Natural killer cell (primary cell): Measurements from ENCODE around the gene CREB5. TPM values are rescaled to one million over a fixed set of nuclear protein-coding genes. Genes with fewer than 3 reads are reported as not detected.

Source experiments
- ATAC-seq, 3 donors: fragments of 150-1000 bp in 2 of 3; fragments of 200-7000 bp in 1 of 3; cut with Tn5 transposase; 1 replicate in 1 of 3; 2 replicates in 2 of 3; pipeline ENCODE4 v1.10.0; 2021; ENCODE audit warnings: mild to moderate bottlenecking in 2 of 3, moderate library complexity in 2 of 3
- DNase-seq, 2 donors: peaks; one replicate each; pipeline versions ENCODE4 v3.0.0 to v3.0.0-alpha.2; 2013 to 2021; ENCODE audit warnings: mixed read lengths in 1 of 2
- H3K27ac ChIP-seq: one replicate; pipeline ENCODE4 v1.5.1; 2013; ENCODE audit warnings: mild to moderate bottlenecking, low read length
- H3K27me3 ChIP-seq: one replicate; pipeline ENCODE4 v1.6.1; 2013; ENCODE audit warnings: low read length; ENCODE audit not compliant: control insufficient read depth, insufficient read depth
- H3K36me3 ChIP-seq: one replicate; pipeline ENCODE4 v1.6.1; 2013; ENCODE audit warnings: low read length; ENCODE audit not compliant: control insufficient read depth, insufficient read depth
- H3K4me1 ChIP-seq: one replicate; pipeline ENCODE4 v1.6.1; 2013; ENCODE audit warnings: low read length; ENCODE audit not compliant: control insufficient read depth, insufficient read depth
- H3K4me3 ChIP-seq: one replicate; pipeline ENCODE4 v1.5.1; 2013; ENCODE audit warnings: low read length
- H3K9me3 ChIP-seq: one replicate; pipeline ENCODE4 v1.6.1; 2013; ENCODE audit warnings: low read length; ENCODE audit not compliant: control insufficient read depth, insufficient read depth
- H3K27ac Mint-ChIP-seq, 2 donors: one replicate each; pipeline ENCODE4 v1.8.0; 2022; ENCODE audit warnings: mild to moderate bottlenecking in 2 of 2, mixed read lengths in 2 of 2, moderate library complexity in 1 of 2
- H3K27me3 Mint-ChIP-seq, 2 donors: one replicate each; pipeline ENCODE4 v1.8.0; 2022; ENCODE audit warnings: low read depth in 2 of 2, mixed read lengths in 2 of 2
- H3K36me3 Mint-ChIP-seq: one replicate; pipeline ENCODE4 v1.8.0; 2022; ENCODE audit warnings: mixed read lengths
- H3K4me1 Mint-ChIP-seq, 2 donors: one replicate each; pipeline ENCODE4 v1.8.0; 2022; ENCODE audit warnings: mixed read lengths in 2 of 2
- H3K4me3 Mint-ChIP-seq: one replicate; pipeline ENCODE4 v1.8.0; 2022; ENCODE audit warnings: mild to moderate bottlenecking, moderate library complexity, mixed read lengths
- H3K9me3 Mint-ChIP-seq, 2 donors: one replicate each; pipeline ENCODE4 v1.8.0; 2022; ENCODE audit warnings: mixed read lengths in 2 of 2
- WGBS: methylation state at CpG from one replicate; pipeline ENCODE4 v1.1.7; 2013; ENCODE audit warnings: missing lambda C conversion rate; ENCODE audit not compliant: insufficient coverage; 5-methylcytosine and 5-hydroxymethylcytosine counted together
- intact Hi-C: fragments of 100-400 bp; cut with micrococcal nuclease; formaldehyde crosslinking; loops from one replicate; pipeline ENCODE4 v1.14.2; 2022
- total RNA-seq, 4 donors: library from RNA; stranded (reverse); fragments of 120-200 nt in 1 of 4; gene quantifications; one replicate each; pipeline versions ENCODE4 v1.2.3 to v1.2.4, GENCODE V29; 2013 to 2022
- TF ChIP-seq, protein P1 (sequence below): fragments of 200-600 bp; IDR thresholded peaks from one replicate; pipeline ENCODE4 v1.8.0; 2022; ENCODE audit warnings: antibody characterized with exemption

The CREB5 gene
- total RNA-seq, 3 donors from 2014 or later (not counting 1 experiment from before 2014, with no cell fraction given) = 0.52 to 7.0 (median 0.89) TPM

- Mint-ChIP-seq H3K27ac (no peak overlapping the region), H3K4me3 (no peak overlapping the region), H3K4me1 (no peaks in the 10 kb centered on the region), H3K36me3 (no peaks in the 10 kb centered on the region), H3K27me3 (peaks cover 33 to 71% of the 10 kb centered on the region in 2 donors), H3K9me3 (no peaks in the 10 kb centered on the region)
- no peaks in the 10 kb centered on the region for H3K4me1 ChIP-seq
- H3K27me3 ChIP-seq = peaks cover 6% of the 10 kb centered on the region
- H3K4me3 ChIP-seq = no peak overlapping the region
- no peaks in the 10 kb centered on the region for H3K36me3 ChIP-seq
- no peak overlapping the region for H3K27ac ChIP-seq
- TF ChIP-seq, protein P1, sequence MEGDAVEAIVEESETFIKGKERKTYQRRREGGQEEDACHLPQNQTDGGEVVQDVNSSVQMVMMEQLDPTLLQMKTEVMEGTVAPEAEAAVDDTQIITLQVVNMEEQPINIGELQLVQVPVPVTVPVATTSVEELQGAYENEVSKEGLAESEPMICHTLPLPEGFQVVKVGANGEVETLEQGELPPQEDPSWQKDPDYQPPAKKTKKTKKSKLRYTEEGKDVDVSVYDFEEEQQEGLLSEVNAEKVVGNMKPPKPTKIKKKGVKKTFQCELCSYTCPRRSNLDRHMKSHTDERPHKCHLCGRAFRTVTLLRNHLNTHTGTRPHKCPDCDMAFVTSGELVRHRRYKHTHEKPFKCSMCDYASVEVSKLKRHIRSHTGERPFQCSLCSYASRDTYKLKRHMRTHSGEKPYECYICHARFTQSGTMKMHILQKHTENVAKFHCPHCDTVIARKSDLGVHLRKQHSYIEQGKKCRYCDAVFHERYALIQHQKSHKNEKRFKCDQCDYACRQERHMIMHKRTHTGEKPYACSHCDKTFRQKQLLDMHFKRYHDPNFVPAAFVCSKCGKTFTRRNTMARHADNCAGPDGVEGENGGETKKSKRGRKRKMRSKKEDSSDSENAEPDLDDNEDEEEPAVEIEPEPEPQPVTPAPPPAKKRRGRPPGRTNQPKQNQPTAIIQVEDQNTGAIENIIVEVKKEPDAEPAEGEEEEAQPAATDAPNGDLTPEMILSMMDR = no peak
- WGBS = 95% methylated on average over 2 of the region's 5 CpGs
- no peaks in the 10 kb centered on the region for H3K9me3 ChIP-seq
- ATAC-seq (no peak), DNase-seq (no peak)
- intact Hi-C loops = no loop called here
Observed at GRCh38 chr7:28417321-28417940, 5.1 kb downstream of the CREB5 start.

DNA sequence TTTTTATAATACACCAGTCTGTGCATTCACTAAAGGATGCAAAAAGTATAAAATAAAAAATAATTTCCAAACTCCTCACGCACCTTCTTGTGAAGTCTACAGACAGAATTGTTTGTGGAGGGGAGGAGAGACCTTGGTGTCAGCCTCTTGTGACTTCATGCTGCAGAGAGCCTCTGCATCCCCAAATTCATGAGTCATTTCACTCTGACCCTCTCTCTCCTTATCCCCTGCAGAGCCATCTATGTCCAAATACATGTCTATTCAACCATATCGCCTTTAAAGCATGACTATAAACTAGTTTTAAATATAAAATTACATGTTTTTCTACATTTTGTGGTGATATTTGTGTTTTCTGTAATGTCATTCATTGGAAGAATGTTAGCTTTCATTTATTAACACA is 6.0 kb downstream of the CREB5 start:
- ATAC-seq = no peak
- Histone ChIP-seq H3K9me3 (no peaks in the 10 kb centered on the region), H3K4me1 (no peaks in the 10 kb centered on the region), H3K36me3 (no peaks in the 10 kb centered on the region), H3K27ac (no peak overlapping the region), H3K27me3 (peaks cover 2% of the 10 kb centered on the region), H3K4me3 (no peak overlapping the region)
- intact Hi-C loops = no loop called here
- Mint-ChIP-seq H3K27me3 (peaks cover 33 to 67% of the 10 kb centered on the region in 2 donors), H3K4me3 (no peak overlapping the region), H3K27ac (no peak overlapping the region), H3K36me3 (no peaks in the 10 kb centered on the region), H3K9me3 (no peaks in the 10 kb centered on the region), H3K4me1 (no peaks in the 10 kb centered on the region)
- no CpG with 5 or more reads among the region's 2 CpGs for WGBS
- no peak for DNase-seq
- TF ChIP-seq, protein P1 = no peak

GRCh38 chr7:28418966-28419365 is 6.6 kb downstream of the CREB5 start:
- no peak overlapping the region for H3K27ac Mint-ChIP-seq
- no peak overlapping the region for H3K27ac ChIP-seq
- WGBS = no CpG with 5 or more reads among the region's 1 CpG
- peaks cover 29 to 65% of the 10 kb centered on the region in 2 donors for H3K27me3 Mint-ChIP-seq
- H3K9me3 Mint-ChIP-seq = no peaks in the 10 kb centered on the region
- no peaks in the 10 kb centered on the region for H3K36me3 Mint-ChIP-seq
- DNase-seq (no peak), ATAC-seq (no peak)
- H3K4me1 ChIP-seq = no peaks in the 10 kb centered on the region
- no peak overlapping the region for H3K4me3 ChIP-seq
- intact Hi-C loops = no loop called here
- H3K9me3 ChIP-seq = no peaks in the 10 kb centered on the region
- peaks cover 2% of the 10 kb centered on the region for H3K27me3 ChIP-seq
- TF ChIP-seq, protein P1 = no peak
- H3K4me3 Mint-ChIP-seq = no peak overlapping the region
- H3K36me3 ChIP-seq = no peaks in the 10 kb centered on the region
- no peaks in the 10 kb centered on the region for H3K4me1 Mint-ChIP-seq

- intact Hi-C loops = no loop called here
- Mint-ChIP-seq H3K4me3 (no peak overlapping the region), H3K27me3 (peaks cover 27 to 64% of the 10 kb centered on the region in 2 donors), H3K9me3 (no peaks in the 10 kb centered on the region), H3K4me1 (no peaks in the 10 kb centered on the region), H3K36me3 (no peaks in the 10 kb centered on the region), H3K27ac (no peak overlapping the region)
- no peak for ATAC-seq
- TF ChIP-seq, protein P1 = no peak
- no peaks in the 10 kb centered on the region for H3K9me3 ChIP-seq
- H3K27me3 ChIP-seq = peaks cover 2% of the 10 kb centered on the region
- H3K4me1 ChIP-seq = no peaks in the 10 kb centered on the region
- H3K4me3 ChIP-seq = no peak overlapping the region
- no peaks in the 10 kb centered on the region for H3K36me3 ChIP-seq
- 93% methylated on average over 2 of the region's 2 CpGs for WGBS
- DNase-seq = no peak
- H3K27ac ChIP-seq = no peak overlapping the region
Observed at GRCh38 chr7:28419716-28420115, 7.4 kb downstream of the CREB5 start.
